ENCODE results near the gene DELE1. TPM values are rescaled to one million over a fixed set of nuclear protein-coding genes. Genes with fewer than 3 reads are reported as not detected.

Gene DELE1
- total RNA-seq, 1 experiment from 2014 or later: 88.1 TPM

- H3K36me3 Mint-ChIP-seq (ENCODE audit: insufficient read depth, unreplicated experiment): no peaks in the 10 kb centered on the region
- no peak for TF ChIP-seq CTCF (IDR thresholded peaks at IDR 0.05; ENCODE audit: unreplicated experiment)
- POLR2A ChIA-PET: interaction anchor here (1.2 kb wide), 1 partner anchor 21 kb away, joined by 4 read pairs; the partner anchor contains the start of gene DELE1
- BruUV-seq (replicated peaks): no TSS peak
- H3K27ac Mint-ChIP-seq (ENCODE audit: low read depth, unreplicated experiment): no peak overlapping the region
- no peak overlapping the region for H3K4me3 Mint-ChIP-seq (ENCODE audit: unreplicated experiment)
- no peak for DNase-seq (ENCODE audit: unreplicated experiment)
- intact Hi-C loops (cut with micrococcal nuclease): no loop called here
- no peaks in the 10 kb centered on the region for H3K4me1 Mint-ChIP-seq (ENCODE audit: insufficient read depth, unreplicated experiment)
- H3K9me3 Mint-ChIP-seq (ENCODE audit: unreplicated experiment): peaks cover 8% of the 10 kb centered on the region
- CTCF ChIA-PET: interaction anchor here (0.5 to 4.3 kb wide), 7 partner anchors 13 to 211 kb away, joined by 3 to 20 read pairs (median 4); partner anchors contain the start of gene RNF14
- no peaks in the 10 kb centered on the region for H3K27me3 Mint-ChIP-seq (ENCODE audit: insufficient read depth, unreplicated experiment)
Measured at GRCh38 chr5:141902015-141902814, 21.5 kb upstream of the DELE1 start.

- Mint-ChIP-seq H3K27me3 (ENCODE audit: insufficient read depth, unreplicated experiment) (no peaks in the 10 kb centered on the region), H3K9me3 (ENCODE audit: unreplicated experiment) (peaks cover 8% of the 10 kb centered on the region), H3K27ac (ENCODE audit: low read depth, unreplicated experiment) (no peak overlapping the region), H3K36me3 (ENCODE audit: insufficient read depth, unreplicated experiment) (no peaks in the 10 kb centered on the region), H3K4me3 (ENCODE audit: unreplicated experiment) (no peak overlapping the region), H3K4me1 (ENCODE audit: insufficient read depth, unreplicated experiment) (no peaks in the 10 kb centered on the region)
- no TSS peak for BruUV-seq (replicated peaks)
- CTCF ChIA-PET: interaction anchor here (0.5 to 2.4 kb wide), 5 partner anchors 14 to 66 kb away, joined by 3 to 10 read pairs (median 5); partner anchors contain the start of genes PCDH1 and RNF14
- no peak for TF ChIP-seq CTCF (IDR thresholded peaks at IDR 0.05; ENCODE audit: unreplicated experiment)
- no peak for DNase-seq (ENCODE audit: unreplicated experiment)
- POLR2A ChIA-PET: interaction anchor here (0.6 to 1.3 kb wide), 4 partner anchors 13 to 58 kb away, joined by 3 to 4 read pairs (median 3); no protein-coding TSS in a partner anchor
- intact Hi-C loops (cut with micrococcal nuclease): no loop called here
Measured at GRCh38 chr5:141903261-141903660, 20.4 kb upstream of the DELE1 start.

- peaks cover 8% of the 10 kb centered on the region for H3K9me3 Mint-ChIP-seq (ENCODE audit: unreplicated experiment)
- H3K27me3 Mint-ChIP-seq (ENCODE audit: insufficient read depth, unreplicated experiment): no peaks in the 10 kb centered on the region
- CTCF ChIA-PET: interaction anchor here (0.7 to 4.4 kb wide), 5 partner anchors 15 to 239 kb away, joined by 3 to 41 read pairs (median 8); partner anchors contain the start of gene PCDH1
- no peak for DNase-seq (ENCODE audit: unreplicated experiment)
- no peak overlapping the region for H3K4me3 Mint-ChIP-seq (ENCODE audit: unreplicated experiment)
- no peaks in the 10 kb centered on the region for H3K36me3 Mint-ChIP-seq (ENCODE audit: insufficient read depth, unreplicated experiment)
- H3K27ac Mint-ChIP-seq (ENCODE audit: low read depth, unreplicated experiment): no peak overlapping the region
- POLR2A ChIA-PET: interaction anchor here (1.2 to 1.6 kb wide), 3 partner anchors 19 to 56 kb away, joined by 3 to 6 read pairs (median 5); partner anchors contain the start of gene DELE1
- H3K4me1 Mint-ChIP-seq (ENCODE audit: insufficient read depth, unreplicated experiment): peaks cover 10% of the 10 kb centered on the region
- no peak for TF ChIP-seq CTCF (IDR thresholded peaks at IDR 0.05; ENCODE audit: unreplicated experiment)
- BruUV-seq (replicated peaks): no TSS peak
- intact Hi-C loops (cut with micrococcal nuclease): no loop called here
Measured at GRCh38 chr5:141904551-141904950, 19.1 kb upstream of the DELE1 start.

- DNase-seq (ENCODE audit: unreplicated experiment): no peak
- Mint-ChIP-seq H3K4me3 (ENCODE audit: unreplicated experiment) (no peak overlapping the region), H3K4me1 (ENCODE audit: insufficient read depth, unreplicated experiment) (peaks cover 16% of the 10 kb centered on the region), H3K36me3 (ENCODE audit: insufficient read depth, unreplicated experiment) (no peaks in the 10 kb centered on the region), H3K27ac (ENCODE audit: low read depth, unreplicated experiment) (no peak overlapping the region), H3K27me3 (ENCODE audit: insufficient read depth, unreplicated experiment) (no peaks in the 10 kb centered on the region), H3K9me3 (ENCODE audit: unreplicated experiment) (peaks cover 8% of the 10 kb centered on the region)
- intact Hi-C loops (cut with micrococcal nuclease): no loop called here
- BruUV-seq (replicated peaks): no TSS peak
- no peak for TF ChIP-seq CTCF (IDR thresholded peaks at IDR 0.05; ENCODE audit: unreplicated experiment)
- ChIA-PET CTCF (interaction anchor here (0.6 to 4.4 kb wide), 7 partner anchors 17 to 255 kb away, joined by 3 to 41 read pairs (median 5); partner anchors contain the start of genes FCHSD1 and PCDH1), POLR2A (interaction anchor here (0.7 to 1.5 kb wide), 4 partner anchors 10 to 194 kb away, joined by 3 to 7 read pairs (median 4); partner anchors contain the start of gene DELE1)
Measured at GRCh38 chr5:141906517-141906916, 17.2 kb upstream of the DELE1 start.
